OCI-LY3 (cell line): ENCODE data around the gene NOPCHAP1.

Experiments used
- EZH2phosphoT487 ChIP-seq: fragments of 200-600 bp; shearing (Covaris generic); IDR thresholded peaks from 2 replicates; pipeline ENCODE4 v1.6.1; 2018; ENCODE audit warnings: antibody characterized with exemption, mixed run types, low read depth
- TF ChIP-seq, protein P1 (sequence below): fragments of 200-600, 300-600 bp; sonication (generic); IDR thresholded peaks from 2 replicates; pipeline ENCODE4 v1.5.1; 2014; ENCODE audit warnings: antibody characterized with exemption, low read length, low read depth

DNA sequence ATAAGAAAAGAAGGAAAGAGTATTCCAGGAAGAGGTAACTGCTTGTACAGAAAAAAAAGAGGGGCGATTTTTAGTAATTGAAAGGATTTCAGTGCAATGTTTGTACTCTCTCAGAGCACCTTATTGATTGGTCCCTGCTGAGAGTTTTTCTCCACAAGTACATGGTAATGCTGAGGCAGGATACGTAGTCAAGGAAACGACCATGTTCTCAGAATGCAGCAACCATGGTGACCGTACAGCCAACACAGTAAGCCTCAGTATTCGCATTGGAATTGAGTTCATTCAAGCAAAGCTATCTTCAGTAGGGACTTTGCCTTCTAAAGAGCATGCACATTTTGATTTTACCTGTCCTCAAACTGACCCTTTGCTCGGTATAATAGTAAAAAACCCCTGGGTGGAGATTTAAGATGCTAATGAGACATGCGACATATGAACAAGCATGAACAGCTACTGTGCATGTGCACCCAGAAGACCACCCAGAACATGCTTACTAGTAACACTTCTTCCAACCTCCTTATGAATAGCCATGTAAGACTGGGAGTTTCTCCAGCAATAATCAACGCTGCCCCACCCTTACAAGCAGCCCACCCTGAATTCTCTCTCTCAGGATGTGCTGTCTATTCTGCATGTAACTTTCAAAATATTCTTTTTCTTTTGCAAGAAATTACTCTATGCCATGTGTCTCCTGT lies 21.8 kb upstream of the NOPCHAP1 start:
- TF ChIP-seq, protein P1, sequence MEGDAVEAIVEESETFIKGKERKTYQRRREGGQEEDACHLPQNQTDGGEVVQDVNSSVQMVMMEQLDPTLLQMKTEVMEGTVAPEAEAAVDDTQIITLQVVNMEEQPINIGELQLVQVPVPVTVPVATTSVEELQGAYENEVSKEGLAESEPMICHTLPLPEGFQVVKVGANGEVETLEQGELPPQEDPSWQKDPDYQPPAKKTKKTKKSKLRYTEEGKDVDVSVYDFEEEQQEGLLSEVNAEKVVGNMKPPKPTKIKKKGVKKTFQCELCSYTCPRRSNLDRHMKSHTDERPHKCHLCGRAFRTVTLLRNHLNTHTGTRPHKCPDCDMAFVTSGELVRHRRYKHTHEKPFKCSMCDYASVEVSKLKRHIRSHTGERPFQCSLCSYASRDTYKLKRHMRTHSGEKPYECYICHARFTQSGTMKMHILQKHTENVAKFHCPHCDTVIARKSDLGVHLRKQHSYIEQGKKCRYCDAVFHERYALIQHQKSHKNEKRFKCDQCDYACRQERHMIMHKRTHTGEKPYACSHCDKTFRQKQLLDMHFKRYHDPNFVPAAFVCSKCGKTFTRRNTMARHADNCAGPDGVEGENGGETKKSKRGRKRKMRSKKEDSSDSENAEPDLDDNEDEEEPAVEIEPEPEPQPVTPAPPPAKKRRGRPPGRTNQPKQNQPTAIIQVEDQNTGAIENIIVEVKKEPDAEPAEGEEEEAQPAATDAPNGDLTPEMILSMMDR: no peak
- no peak for TF ChIP-seq EZH2phosphoT487
